ENCODE results near the gene MAP4K4. TPM values are rescaled to one million over a fixed set of nuclear protein-coding genes. Genes with fewer than 3 reads are reported as not detected.

MAP4K4 gene
- total RNA-seq, 2 experiments from 2014 or later: 71.6 to 77.5 TPM

DNA sequence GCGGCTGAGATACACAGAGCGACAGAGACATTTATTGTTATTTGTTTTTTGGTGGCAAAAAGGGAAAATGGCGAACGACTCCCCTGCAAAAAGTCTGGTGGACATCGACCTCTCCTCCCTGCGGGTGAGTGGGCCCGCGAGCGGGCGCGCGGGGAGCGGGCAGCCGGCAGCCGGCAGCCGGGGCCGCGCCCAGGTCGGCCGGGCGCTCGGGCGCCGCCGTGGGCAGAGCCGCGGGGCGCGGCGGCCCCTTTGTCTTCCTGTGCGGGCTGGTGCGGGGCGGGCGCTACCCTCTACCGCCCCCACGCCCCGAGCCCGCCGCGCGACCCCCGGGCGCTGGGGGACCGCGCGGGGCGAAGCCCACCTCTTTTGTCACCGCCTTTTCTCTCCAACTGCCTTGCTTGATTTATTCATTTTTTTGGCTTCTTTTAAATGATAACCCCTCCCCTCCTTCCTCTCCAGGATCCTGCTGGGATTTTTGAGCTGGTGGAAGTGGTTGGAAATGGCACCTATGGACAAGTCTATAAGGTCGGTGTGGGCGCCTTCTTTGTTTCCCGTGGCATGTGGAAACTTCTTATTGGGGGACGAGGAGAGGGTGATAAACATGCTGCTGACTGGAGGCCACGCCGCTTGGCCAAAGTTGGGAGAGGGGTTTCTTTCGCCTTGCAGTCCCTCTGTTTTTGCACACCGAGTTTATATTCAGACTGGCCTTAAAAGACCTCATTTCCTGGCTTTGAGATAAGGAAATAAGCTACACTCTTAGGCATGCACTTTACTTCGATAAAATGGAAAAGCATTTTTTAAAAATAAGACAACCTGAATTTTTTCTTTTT, 722 bp downstream of the MAP4K4 start:
- ChIA-PET CTCF (interaction anchor here (0.7 to 2.6 kb wide), 7 partner anchors 12 to 824 kb away, joined by 3 to 11 read pairs (median 4); no protein-coding TSS in a partner anchor), POLR2A (interaction anchor here (0.6 to 5.1 kb wide), 19 partner anchors 8 to 391 kb away, joined by 3 to 64 read pairs (median 4); partner anchors contain the start of genes RFX8 and RNF149)
- H3K9me3 Mint-ChIP-seq: no peaks in the 10 kb centered on the region
- H3K36me3 Mint-ChIP-seq (ENCODE audit: low read depth): peaks cover 21% of the 10 kb centered on the region
- H3K27me3 Mint-ChIP-seq: peaks cover 2% of the 10 kb centered on the region
- H3K4me1 Mint-ChIP-seq: peaks cover 24% of the 10 kb centered on the region
- H3K4me3 Mint-ChIP-seq: peak overlapping the region; percentile 66
- no peak overlapping the region for H3K27ac Mint-ChIP-seq
- peak; percentile 40 for DNase-seq

- DNase-seq: no peak
- no peak overlapping the region for H3K4me3 Mint-ChIP-seq
- H3K4me1 Mint-ChIP-seq: peaks cover 31% of the 10 kb centered on the region
These were observed 1.6 kb downstream of the MAP4K4 start for GRCh38 chr2:101698844-101699754.

DNA sequence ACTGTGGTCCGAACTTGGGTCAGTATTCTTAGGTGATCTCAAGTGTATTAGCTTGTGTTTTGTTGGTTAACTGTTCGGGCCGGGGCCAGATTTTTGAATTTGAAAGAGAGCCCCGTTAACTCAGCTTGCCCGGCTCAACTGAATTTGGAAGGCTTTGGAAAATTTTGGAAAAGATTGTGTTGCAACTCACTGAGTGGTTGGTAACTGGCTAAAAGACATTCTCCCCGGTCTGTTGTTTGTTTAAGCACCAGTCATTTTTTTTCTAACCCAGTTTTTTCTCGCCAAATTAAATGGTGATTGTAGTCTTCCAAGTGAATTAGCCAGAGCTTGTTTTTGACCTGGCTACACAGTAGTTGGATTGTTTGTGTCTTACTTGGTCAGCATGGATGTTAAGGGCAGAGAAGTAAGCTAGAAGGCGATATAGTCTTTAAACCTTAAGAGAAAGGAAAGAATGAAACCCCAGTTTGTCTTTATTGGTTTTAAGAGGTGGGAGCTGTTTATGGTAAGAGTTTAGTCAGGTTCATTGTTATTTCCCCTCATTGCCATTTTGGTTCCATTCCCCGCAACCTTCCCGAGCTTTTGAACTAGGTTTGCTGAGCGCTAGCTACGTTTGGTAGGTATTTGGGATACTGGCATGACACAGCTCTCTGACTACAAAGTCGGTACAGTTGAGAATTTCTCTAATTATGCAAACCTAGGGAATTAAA, 2.4 kb downstream of the MAP4K4 start:
- ChIA-PET POLR2A (interaction anchor here (0.7 to 5.1 kb wide), 9 partner anchors 11 to 358 kb away, joined by 3 to 64 read pairs (median 3); partner anchors contain the start of gene RFX8), CTCF (interaction anchor here (0.5 to 2.3 kb wide), 11 partner anchors 11 to 371 kb away, joined by 3 to 8 read pairs (median 3); no protein-coding TSS in a partner anchor)
- no peak overlapping the region for H3K27ac Mint-ChIP-seq
- H3K4me1 Mint-ChIP-seq: peaks cover 39% of the 10 kb centered on the region
- H3K9me3 Mint-ChIP-seq: no peaks in the 10 kb centered on the region
- H3K36me3 Mint-ChIP-seq (ENCODE audit: low read depth): peaks cover 26% of the 10 kb centered on the region
- H3K4me3 Mint-ChIP-seq: no peak overlapping the region
- DNase-seq: no peak
- peaks cover 2% of the 10 kb centered on the region for H3K27me3 Mint-ChIP-seq

More at GRCh38 chr2:101698844-101699754, 1.6 kb downstream of the MAP4K4 start:
- ChIA-PET CTCF (interaction anchor here (0.7 to 2.6 kb wide), 10 partner anchors 11 to 825 kb away, joined by 3 to 11 read pairs (median 4); no protein-coding TSS in a partner anchor), POLR2A (interaction anchor here (0.6 to 5.1 kb wide), 17 partner anchors 9 to 392 kb away, joined by 3 to 64 read pairs (median 4); partner anchors contain the start of genes RFX8 and RNF149)
- Mint-ChIP-seq H3K27ac (no peak overlapping the region), H3K36me3 (ENCODE audit: low read depth) (peaks cover 19% of the 10 kb centered on the region), H3K27me3 (peaks cover 2% of the 10 kb centered on the region), H3K9me3 (no peaks in the 10 kb centered on the region)

GRCh38 chr2:101704046-101704466, 6.5 kb downstream of the MAP4K4 start:
- Mint-ChIP-seq H3K27me3 (no peaks in the 10 kb centered on the region), H3K9me3 (no peaks in the 10 kb centered on the region), H3K27ac (peak overlapping the region; percentile 84), H3K36me3 (ENCODE audit: low read depth) (peaks cover 43% of the 10 kb centered on the region), H3K4me1 (peaks cover 67% of the 10 kb centered on the region), H3K4me3 (peak overlapping the region; percentile 71)
- CTCF ChIA-PET: interaction anchor here (1.0 to 1.6 kb wide), 2 partner anchors 14 to 22 kb away, joined by 3 to 4 read pairs; no protein-coding TSS in a partner anchor
- POLR2A ChIA-PET: interaction anchor here (0.8 to 3.6 kb wide), 3 partner anchors 15 to 229 kb away, joined by 3 to 14 read pairs (median 5); partner anchors contain the start of gene RFX8
- no peak for DNase-seq

- ChIA-PET CTCF (interaction anchor here (0.6 to 1.6 kb wide), 3 partner anchors 13 to 74 kb away, joined by 3 to 4 read pairs (median 3); no protein-coding TSS in a partner anchor), POLR2A (interaction anchor here (0.8 to 3.6 kb wide), 5 partner anchors 8 to 230 kb away, joined by 3 to 14 read pairs (median 6); partner anchors contain the start of genes MAP4K4 and RFX8)
- no peak for DNase-seq
- Mint-ChIP-seq H3K4me1 (peaks cover 73% of the 10 kb centered on the region), H3K9me3 (no peaks in the 10 kb centered on the region), H3K27ac (peak overlapping the region; percentile 84), H3K4me3 (no peak overlapping the region), H3K27me3 (no peaks in the 10 kb centered on the region), H3K36me3 (ENCODE audit: low read depth) (peaks cover 45% of the 10 kb centered on the region)
These were observed 7.5 kb downstream of the MAP4K4 start for GRCh38 chr2:101704816-101705578.

- no peak for DNase-seq
- ChIA-PET CTCF (no interaction called here), POLR2A (interaction anchor here (1.0 to 3.6 kb wide), 5 partner anchors 9 to 364 kb away, joined by 3 to 14 read pairs (median 6); partner anchors contain the start of gene MAP4K4)
- Mint-ChIP-seq H3K27me3 (no peaks in the 10 kb centered on the region), H3K4me3 (no peak overlapping the region), H3K9me3 (no peaks in the 10 kb centered on the region), H3K36me3 (ENCODE audit: low read depth) (peaks cover 43% of the 10 kb centered on the region), H3K27ac (peak overlapping the region; percentile 41), H3K4me1 (peaks cover 78% of the 10 kb centered on the region)
These were observed 8.8 kb downstream of the MAP4K4 start for GRCh38 chr2:101706121-101706818.

DNA sequence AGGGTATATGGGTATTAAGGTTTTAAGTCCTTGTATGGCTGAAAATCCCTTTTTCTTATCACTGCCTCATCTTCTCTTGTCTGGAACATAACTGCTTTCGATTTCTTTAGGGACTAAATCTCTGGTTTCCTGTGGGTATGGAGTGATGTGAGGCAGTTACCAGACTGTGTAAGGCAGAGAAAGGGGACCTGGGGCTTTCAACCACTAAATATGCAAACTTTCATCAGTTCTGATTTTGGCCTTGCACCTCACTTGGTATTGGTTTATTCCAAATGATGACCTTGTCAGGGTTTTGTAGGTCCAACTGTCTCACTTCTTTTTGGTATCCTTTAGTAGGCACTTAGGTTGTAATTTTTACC, 9.3 kb downstream of the MAP4K4 start:
- H3K4me1 Mint-ChIP-seq: peaks cover 78% of the 10 kb centered on the region
- H3K4me3 Mint-ChIP-seq: no peak overlapping the region
- no peaks in the 10 kb centered on the region for H3K27me3 Mint-ChIP-seq
- no peak overlapping the region for H3K27ac Mint-ChIP-seq
- ChIA-PET CTCF (no interaction called here), POLR2A (interaction anchor here (1.2 to 3.6 kb wide), 3 partner anchors 13 to 23 kb away, joined by 3 to 14 read pairs (median 6); no protein-coding TSS in a partner anchor)
- no peaks in the 10 kb centered on the region for H3K9me3 Mint-ChIP-seq
- DNase-seq: no peak
- peaks cover 40% of the 10 kb centered on the region for H3K36me3 Mint-ChIP-seq (ENCODE audit: low read depth)

GRCh38 chr2:101710036-101710435, 12.5 kb downstream of the MAP4K4 start:
- ChIA-PET POLR2A (interaction anchor here (1.3 to 4.2 kb wide), 5 partner anchors 9 to 235 kb away, joined by 4 to 43 read pairs (median 7); partner anchors contain the start of genes MAP4K4 and RFX8), CTCF (interaction anchor here (1.1 to 2.1 kb wide), 7 partner anchors 10 to 365 kb away, joined by 3 to 8 read pairs (median 3); no protein-coding TSS in a partner anchor)
- Mint-ChIP-seq H3K27me3 (no peaks in the 10 kb centered on the region), H3K4me3 (no peak overlapping the region), H3K36me3 (ENCODE audit: low read depth) (peaks cover 29% of the 10 kb centered on the region), H3K4me1 (peaks cover 59% of the 10 kb centered on the region), H3K27ac (no peak overlapping the region), H3K9me3 (no peaks in the 10 kb centered on the region)
- no peak for DNase-seq

- POLR2A ChIA-PET: interaction anchor here (0.9 to 4.2 kb wide), 6 partner anchors 8 to 236 kb away, joined by 3 to 43 read pairs (median 6); partner anchors contain the start of genes MAP4K4 and RFX8
These were observed 13.2 kb downstream of the MAP4K4 start for GRCh38 chr2:101710471-101711318.

DNA sequence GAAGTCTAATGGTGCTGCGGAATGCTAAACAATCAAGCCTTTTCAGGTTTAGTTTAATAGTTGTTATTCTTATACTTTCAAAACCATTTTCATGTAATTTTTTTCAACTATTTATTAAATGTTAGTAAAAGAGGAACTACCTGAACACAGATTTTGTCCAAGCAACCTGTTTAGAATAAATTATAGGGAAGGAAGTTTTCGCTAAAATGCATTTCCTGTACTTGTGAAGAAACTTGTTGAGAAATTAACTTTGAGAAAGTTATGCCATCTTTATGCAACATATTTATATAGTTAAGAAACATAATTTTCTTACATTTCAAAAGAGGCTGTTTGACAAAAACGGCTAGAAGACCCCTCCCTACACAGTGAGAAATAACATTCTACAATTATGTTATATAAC, 16.6 kb downstream of the MAP4K4 start:
- Mint-ChIP-seq H3K4me1 (peaks cover 68% of the 10 kb centered on the region), H3K27me3 (no peaks in the 10 kb centered on the region), H3K9me3 (no peaks in the 10 kb centered on the region), H3K27ac (no peak overlapping the region), H3K4me3 (no peak overlapping the region), H3K36me3 (ENCODE audit: low read depth) (peaks cover 30% of the 10 kb centered on the region)
- ChIA-PET POLR2A (no interaction called here), CTCF (no interaction called here)
- no peak for DNase-seq

More at GRCh38 chr2:101710471-101711318, 13.2 kb downstream of the MAP4K4 start:
- Mint-ChIP-seq H3K27ac (peak overlapping the region; percentile 4), H3K9me3 (no peaks in the 10 kb centered on the region), H3K4me3 (no peak overlapping the region), H3K36me3 (ENCODE audit: low read depth) (peaks cover 32% of the 10 kb centered on the region), H3K27me3 (no peaks in the 10 kb centered on the region), H3K4me1 (peaks cover 58% of the 10 kb centered on the region)
- CTCF ChIA-PET: interaction anchor here (1.1 to 2.1 kb wide), 8 partner anchors 9 to 366 kb away, joined by 3 to 8 read pairs (median 3); no protein-coding TSS in a partner anchor
- no peak for DNase-seq

All from activated CD4-positive, alpha-beta memory T cell treated with anti-CD3 and anti-CD28 coated beads, Interleukin-2, amount 10 ng/mL, durations not matched to agents 7 days and 5 days (primary cell).